GM13977 (cell line): ENCODE measurements around the gene APELA.
"Not testable (repeated sequence)": the region's sequence is repeated elsewhere in the genome, so short reads cannot be mapped to it uniquely, and the experiment has no call there.

Source experiments
- DNase-seq: peaks from one replicate; pipeline ENCODE4 v3.0.0; 2012; ENCODE audit warnings: low spot score
- in situ Hi-C: fragments of 300-500 bp; cut with MboI; formaldehyde crosslinking; loops from one replicate; pipeline ENCODE4 v1.12.0; 2022; ENCODE audit warnings: low sequenced_read_pairs, low pct_unique_long_range_greater_than_20kb, mixed read lengths, inconsistent platforms; ENCODE audit not compliant: unreplicated experiment
- TF ChIP-seq, protein P1 (sequence below): IDR thresholded peaks from 2 replicates; pipeline ENCODE4 v1.5.1; 2012; ENCODE audit warnings: mild to moderate bottlenecking, control low read depth; ENCODE audit not compliant: insufficient read depth; ENCODE audit errors: extremely low read depth, missing control alignments

APELA gene

GRCh38 chr4:164890691-164891090 lies 13.7 kb downstream of the APELA start:
- TF ChIP-seq, protein P1, sequence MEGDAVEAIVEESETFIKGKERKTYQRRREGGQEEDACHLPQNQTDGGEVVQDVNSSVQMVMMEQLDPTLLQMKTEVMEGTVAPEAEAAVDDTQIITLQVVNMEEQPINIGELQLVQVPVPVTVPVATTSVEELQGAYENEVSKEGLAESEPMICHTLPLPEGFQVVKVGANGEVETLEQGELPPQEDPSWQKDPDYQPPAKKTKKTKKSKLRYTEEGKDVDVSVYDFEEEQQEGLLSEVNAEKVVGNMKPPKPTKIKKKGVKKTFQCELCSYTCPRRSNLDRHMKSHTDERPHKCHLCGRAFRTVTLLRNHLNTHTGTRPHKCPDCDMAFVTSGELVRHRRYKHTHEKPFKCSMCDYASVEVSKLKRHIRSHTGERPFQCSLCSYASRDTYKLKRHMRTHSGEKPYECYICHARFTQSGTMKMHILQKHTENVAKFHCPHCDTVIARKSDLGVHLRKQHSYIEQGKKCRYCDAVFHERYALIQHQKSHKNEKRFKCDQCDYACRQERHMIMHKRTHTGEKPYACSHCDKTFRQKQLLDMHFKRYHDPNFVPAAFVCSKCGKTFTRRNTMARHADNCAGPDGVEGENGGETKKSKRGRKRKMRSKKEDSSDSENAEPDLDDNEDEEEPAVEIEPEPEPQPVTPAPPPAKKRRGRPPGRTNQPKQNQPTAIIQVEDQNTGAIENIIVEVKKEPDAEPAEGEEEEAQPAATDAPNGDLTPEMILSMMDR = no peak
- no peak for DNase-seq
- in situ Hi-C loops = no loop called here

GRCh38 chr4:164892018-164892417 lies 15.0 kb downstream of the APELA start:
- no peak for DNase-seq
- TF ChIP-seq, protein P1 = no peak
- in situ Hi-C loops = no loop called here

DNA sequence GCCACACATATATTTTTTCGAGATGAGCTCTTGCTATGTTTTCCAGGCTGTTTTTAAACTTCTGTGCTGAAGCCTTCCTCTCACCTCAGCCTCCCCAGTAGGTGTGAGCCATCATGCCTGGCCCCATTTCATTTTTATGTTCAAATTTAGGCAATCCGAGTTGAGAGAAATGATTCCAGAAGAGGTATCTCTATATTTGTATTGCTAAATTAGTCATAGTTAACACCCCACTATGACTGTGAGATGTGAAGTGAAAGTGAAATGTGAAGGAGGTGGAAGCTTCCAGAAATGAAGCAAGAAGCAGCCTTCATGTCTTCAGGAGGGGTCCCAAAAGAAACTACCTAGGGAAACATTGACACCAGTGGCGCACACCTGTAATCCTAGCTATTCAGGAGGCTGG lies 17.7 kb downstream of the APELA start:
- no peak for DNase-seq
- TF ChIP-seq, protein P1 = no peak
- in situ Hi-C loops = no loop called here

DNA sequence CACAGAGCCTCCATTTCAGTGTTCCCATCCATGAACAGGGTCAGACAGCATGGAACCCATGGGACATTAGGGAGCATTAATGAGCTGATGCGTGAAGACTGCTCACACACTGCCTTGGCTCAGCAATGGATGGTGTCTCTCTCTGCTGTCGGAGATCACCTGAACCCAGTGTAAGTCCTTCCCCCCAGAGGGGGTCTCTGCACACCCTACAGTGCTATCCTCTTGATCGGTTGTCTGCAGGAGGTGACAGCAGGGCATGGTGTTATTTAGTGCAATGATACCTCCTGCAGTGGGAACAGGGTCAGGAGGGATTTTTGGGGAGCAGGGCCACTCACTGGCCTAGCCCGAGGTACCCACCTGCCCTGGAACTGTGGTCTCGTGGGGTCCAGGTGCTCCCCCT lies 25.6 kb downstream of the APELA start:
- TF ChIP-seq, protein P1 = no peak
- DNase-seq = no peak
- in situ Hi-C loops = no loop called here

DNA sequence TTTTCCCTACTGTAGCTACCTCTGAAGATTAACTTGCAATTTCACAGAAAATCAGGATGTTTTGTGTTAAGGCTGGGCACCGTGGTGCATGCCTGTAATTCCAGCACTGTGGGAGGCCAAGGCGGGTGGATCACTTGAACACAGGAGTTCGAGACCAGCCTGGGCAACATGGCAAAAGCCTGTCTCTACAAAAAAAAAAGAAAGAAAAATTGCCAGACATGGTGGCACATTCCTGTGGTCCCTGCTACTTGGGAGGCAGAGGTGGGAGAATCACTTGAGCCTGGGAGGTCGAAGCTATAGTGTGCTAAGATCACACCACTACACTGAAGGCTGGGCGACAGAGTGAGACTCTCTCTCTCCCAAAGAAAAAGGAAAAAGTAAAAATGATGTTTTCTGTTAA lies 27.4 kb downstream of the APELA start:
- TF ChIP-seq, protein P1 = no peak
- DNase-seq = no peak
- in situ Hi-C loops = no loop called here

DNA sequence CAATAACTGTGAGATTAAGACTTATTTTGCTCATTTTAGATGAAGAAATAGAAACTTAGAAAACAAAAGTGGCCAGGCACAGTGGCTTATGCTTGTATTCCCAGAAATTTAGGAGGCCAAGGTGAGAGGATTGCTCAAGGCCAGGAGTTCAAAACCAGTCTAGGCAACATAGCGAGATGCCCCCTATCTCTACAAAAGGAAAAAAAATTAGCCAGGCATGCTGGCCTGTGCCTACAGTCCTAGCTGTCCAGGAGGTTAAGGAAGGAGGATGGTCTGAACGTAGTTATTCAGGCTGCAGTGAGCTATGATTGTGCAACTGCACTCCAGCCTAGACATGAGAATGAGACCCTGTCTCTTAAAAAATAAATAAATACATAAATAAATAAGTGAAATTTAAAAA lies 28.0 kb downstream of the APELA start:
- in situ Hi-C loops = no loop called here
- TF ChIP-seq, protein P1 = no peak
- DNase-seq = no peak

DNA sequence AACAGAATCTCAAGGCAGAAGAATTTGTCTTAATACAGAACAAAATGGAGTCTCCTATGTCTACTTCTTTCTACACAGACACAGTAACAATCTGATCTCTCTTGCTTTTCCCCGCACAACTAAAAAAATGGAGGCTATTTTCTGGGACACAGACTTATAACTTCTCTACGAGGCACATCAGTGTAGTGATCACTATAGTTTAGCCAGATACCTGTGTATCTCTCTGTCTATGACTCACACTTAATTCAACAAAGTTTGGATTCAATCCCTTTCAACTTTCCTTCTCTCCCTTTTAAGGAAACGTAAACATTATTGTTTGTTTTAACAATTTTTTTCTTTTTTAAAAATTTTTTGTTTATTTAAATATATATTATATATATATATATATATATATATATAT lies 29.4 kb downstream of the APELA start:
- TF ChIP-seq, protein P1 = no peak
- no peak for DNase-seq
- in situ Hi-C loops = no loop called here

DNA sequence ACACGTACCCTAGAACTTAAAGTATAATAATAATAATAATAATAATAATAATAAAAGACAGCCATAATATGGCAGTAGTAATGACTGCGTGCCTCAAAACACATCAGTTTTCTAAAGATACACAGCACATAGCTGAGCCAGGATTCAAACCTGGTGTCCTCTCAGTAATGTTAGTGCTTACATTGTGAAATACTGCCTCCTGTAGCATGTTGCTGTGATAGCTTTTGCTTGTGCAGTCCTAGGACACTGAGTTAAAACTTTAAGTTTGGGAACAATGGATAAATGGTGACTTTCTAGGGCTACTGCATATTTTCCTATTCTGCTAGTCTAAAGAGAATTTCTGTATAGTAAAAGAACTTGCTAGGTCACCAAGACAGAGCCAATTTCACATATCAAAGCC lies 36.5 kb downstream of the APELA start:
- in situ Hi-C loops, DNase-seq: not testable (repeated sequence)
